ENCODE results near the gene LST1.

LST1 gene

DNA sequence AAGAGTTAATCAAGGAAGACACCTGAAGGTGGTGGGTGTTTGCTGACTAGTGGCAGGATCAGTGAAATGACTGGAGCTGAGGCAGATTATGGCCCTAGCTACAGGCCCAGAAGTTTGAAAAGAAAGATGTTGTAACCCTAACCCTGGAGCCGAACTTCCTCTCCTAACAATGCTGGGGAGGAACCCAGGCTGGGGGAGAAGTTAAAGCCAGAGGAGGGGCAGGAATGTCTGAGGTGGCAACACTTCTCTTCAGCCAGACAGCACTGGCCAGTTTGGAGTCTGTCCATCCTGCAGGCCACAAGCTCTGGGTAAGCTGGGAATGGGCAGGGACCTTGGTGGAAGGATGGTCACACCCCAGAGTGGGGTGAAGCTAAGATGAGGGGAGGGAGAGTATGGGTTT is at the start of gene LST1:
Gene LST1 (plus strand): TSS at position 270 of the 400 bp plus-strand sequence. CDS start 1,023 bp downstream, outside the sequence.
- H3K9me3 Mint-ChIP-seq, result no peaks in the 10 kb centered on the region
- no peak for DNase-seq (ENCODE audit: low spot score in 2 of 2)
- no peaks in the 10 kb centered on the region for H3K27me3 Mint-ChIP-seq
- H3K27ac Mint-ChIP-seq (ENCODE audit: low read depth), result peak within 1 kb of the TSS; percentile 87
- H3K4me3 Mint-ChIP-seq, result peak within 1 kb of the TSS; percentile 62
- H3K36me3 Mint-ChIP-seq (ENCODE audit: insufficient read depth), result peaks cover 11% of the 10 kb centered on the region
- no peak for ATAC-seq (replicated peaks; ENCODE audit: extremely low read depth, poor library complexity, severe bottlenecking)
- H3K4me1 Mint-ChIP-seq, result peaks cover 74% of the 10 kb centered on the region

DNA sequence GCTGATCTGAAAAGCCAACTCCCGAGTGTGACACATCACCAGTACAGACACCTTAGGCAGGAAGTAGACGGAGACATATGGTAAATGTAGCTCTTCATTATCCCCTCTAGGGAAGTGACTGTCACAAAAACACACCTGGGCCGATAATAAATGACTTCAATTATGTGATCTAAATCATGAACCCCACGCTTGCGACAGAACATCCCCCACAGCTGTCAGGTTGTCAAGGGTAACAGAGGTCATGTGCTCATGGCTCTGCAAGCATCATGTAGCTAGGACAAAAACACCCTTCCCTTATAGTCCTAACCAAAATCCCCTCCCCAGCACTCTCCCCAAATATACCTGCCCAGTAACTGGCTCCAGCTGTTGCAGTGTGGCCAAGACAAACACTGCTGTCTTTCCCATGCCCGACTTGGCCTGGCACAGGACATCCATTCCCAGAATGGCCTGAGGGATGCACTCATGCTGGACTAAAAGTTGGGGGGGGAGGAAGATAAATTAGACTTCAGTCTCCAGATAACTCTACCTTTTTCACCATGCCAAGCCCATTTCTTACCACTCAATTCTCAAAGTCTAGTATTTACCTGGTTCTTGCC is 47.2 kb upstream of the LST1 start:
- ATAC-seq (replicated peaks; ENCODE audit: extremely low read depth, poor library complexity, severe bottlenecking) (no peak), DNase-seq (ENCODE audit: low spot score in 2 of 2) (no peak)
- Mint-ChIP-seq H3K4me1 (peaks cover 53% of the 10 kb centered on the region), H3K9me3 (no peaks in the 10 kb centered on the region), H3K4me3 (peak overlapping the region; percentile 98), H3K27me3 (no peaks in the 10 kb centered on the region), H3K36me3 (ENCODE audit: insufficient read depth) (peaks cover 79% of the 10 kb centered on the region), H3K27ac (ENCODE audit: low read depth) (peak overlapping the region; percentile 99)

DNA sequence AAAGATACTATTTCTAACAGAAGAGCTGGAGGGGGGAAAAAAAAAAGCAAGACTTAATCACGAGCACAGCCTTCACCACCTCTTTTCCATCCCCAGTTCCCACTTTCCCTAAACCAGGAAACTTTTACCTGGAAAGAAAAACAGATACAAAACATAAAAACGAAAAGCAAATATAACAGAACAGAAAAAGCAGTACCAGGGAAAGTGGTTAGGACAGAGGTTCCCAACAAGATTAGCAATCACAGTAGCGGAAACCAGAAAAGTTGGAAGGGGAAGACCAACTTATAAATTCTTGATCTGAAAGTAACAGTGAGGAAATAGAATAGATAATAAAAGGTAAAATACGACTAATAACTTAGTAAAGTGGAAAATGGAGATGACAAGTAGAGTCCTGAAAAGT is 45.4 kb upstream of the LST1 start:
- no peak for ATAC-seq (replicated peaks; ENCODE audit: extremely low read depth, poor library complexity, severe bottlenecking)
- peak overlapping the region; percentile 98 for H3K4me3 Mint-ChIP-seq
- H3K27ac Mint-ChIP-seq (ENCODE audit: low read depth), result peak overlapping the region; percentile 99
- no peaks in the 10 kb centered on the region for H3K9me3 Mint-ChIP-seq
- H3K27me3 Mint-ChIP-seq, result no peaks in the 10 kb centered on the region
- no peak for DNase-seq (ENCODE audit: low spot score in 2 of 2)
- H3K36me3 Mint-ChIP-seq (ENCODE audit: insufficient read depth), result peaks cover 61% of the 10 kb centered on the region
- H3K4me1 Mint-ChIP-seq, result peaks cover 52% of the 10 kb centered on the region

DNA sequence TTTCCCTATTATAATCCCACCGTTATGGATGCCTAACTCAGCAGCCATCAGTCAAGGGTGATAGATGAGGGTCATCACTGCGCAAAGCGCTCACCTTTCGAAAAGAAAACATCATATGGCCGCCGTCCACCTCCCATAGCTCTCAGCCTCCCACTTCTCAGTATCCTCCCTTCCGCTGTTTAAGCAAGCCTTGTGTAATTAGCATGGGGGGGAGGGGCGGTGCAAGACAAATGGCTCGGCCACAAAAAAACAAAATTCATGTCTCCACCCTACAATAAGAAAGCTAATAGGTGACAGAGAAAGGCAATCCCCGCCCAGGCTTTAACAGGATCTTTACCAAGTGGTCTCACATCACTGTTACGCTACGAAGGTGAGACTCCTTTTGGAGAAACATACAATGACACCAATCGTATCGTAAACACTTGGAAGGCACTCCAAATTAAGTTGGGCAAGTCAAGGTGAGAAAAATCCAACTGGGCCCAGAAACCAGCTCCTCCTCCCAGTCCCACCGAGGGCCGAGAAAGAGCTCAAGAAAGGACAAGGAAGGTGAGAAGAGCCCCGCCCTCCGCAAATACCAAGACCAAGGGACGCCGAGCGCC is 44.9 kb upstream of the LST1 start:
- Mint-ChIP-seq H3K4me3 (peak overlapping the region; percentile 98), H3K36me3 (ENCODE audit: insufficient read depth) (peaks cover 56% of the 10 kb centered on the region), H3K27ac (ENCODE audit: low read depth) (peak overlapping the region; percentile 99), H3K27me3 (no peaks in the 10 kb centered on the region), H3K9me3 (no peaks in the 10 kb centered on the region), H3K4me1 (peaks cover 47% of the 10 kb centered on the region)
- ATAC-seq (replicated peaks; ENCODE audit: extremely low read depth, poor library complexity, severe bottlenecking) (peak; percentile 59), DNase-seq (ENCODE audit: low spot score in 2 of 2) (peak; percentile 59 to 78)

DNA sequence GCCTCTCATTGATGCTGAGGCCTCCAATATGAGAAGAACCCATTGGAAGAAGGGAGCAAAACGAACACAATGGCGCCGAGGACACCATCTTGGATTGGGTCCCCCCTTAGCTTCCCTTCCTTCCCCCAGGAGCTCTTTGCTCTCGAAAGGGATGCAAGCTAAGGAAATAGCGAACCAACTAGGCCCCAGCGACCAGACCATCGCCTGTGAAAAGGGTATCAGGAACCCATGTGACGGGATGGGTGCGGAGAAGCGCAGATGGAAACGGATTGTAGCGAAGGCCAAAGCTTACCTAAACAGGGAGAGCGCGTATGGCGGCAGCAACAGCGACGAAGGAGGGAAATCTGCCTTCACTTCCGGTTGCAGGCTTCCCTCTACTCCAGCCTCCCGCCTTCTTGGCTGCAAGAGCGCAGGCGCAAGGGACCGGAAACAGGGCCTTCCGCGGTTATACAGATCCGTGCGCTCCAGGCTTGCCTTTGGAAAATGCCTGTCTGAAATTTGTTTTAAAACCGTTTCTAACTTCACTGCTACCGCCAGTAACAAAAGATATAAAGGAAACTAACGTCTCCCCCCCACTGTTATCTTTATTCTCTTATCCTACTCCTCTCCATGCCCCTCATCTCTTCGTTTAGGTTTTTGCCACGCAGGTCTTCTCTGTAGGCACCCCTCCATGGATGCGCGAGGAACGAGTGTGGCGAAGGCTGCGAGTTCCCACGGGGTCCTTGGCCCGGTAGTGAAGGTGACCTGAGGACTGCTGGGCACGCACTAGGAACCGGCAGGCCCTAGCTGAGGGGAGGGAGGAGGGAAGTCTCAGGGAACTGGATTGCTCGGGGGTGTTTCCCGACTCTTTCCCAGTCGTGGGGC is 44.2 kb upstream of the LST1 start, which contains the start of gene DDX39B:
Gene DDX39B (minus strand): TSS at position 346 of the 864 bp plus-strand sequence. CDS start 1,471 bp downstream, outside the sequence.
- Mint-ChIP-seq H3K9me3 (no peaks in the 10 kb centered on the region), H3K4me1 (peaks cover 48% of the 10 kb centered on the region), H3K4me3 (peak within 1 kb of the TSS; percentile 98), H3K27me3 (no peaks in the 10 kb centered on the region), H3K27ac (ENCODE audit: low read depth) (peak within 1 kb of the TSS; percentile 99), H3K36me3 (ENCODE audit: insufficient read depth) (peaks cover 52% of the 10 kb centered on the region)
- peak; percentile 80 to 91 for DNase-seq (ENCODE audit: low spot score in 2 of 2)
- ATAC-seq (replicated peaks; ENCODE audit: extremely low read depth, poor library complexity, severe bottlenecking), result peak; percentile 74

DNA sequence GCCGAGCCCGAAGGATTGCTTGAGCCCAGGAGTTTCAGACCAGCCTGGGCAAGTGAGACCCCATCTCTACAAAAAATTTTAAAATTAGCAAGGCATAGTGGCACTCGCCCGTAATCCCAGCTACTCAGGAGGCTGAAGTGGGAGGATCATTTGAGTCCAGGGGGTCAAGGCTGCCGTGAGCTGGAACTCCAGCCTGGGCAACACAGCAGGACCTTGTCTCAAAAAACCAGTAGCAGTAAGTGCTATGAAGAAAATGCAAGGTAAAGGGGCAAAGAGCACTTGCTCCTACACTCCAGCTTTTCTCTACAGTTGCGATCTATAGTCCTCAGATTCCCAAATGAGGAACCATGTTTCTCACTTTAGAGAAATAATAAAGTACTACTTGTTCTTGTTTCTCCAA is 42.4 kb upstream of the LST1 start:
- Mint-ChIP-seq H3K27ac (ENCODE audit: low read depth) (no peak overlapping the region), H3K9me3 (no peaks in the 10 kb centered on the region), H3K4me3 (no peak overlapping the region), H3K4me1 (peaks cover 55% of the 10 kb centered on the region), H3K36me3 (ENCODE audit: insufficient read depth) (peaks cover 36% of the 10 kb centered on the region), H3K27me3 (no peaks in the 10 kb centered on the region)
- no peak for DNase-seq (ENCODE audit: low spot score in 2 of 2)
- ATAC-seq (replicated peaks; ENCODE audit: extremely low read depth, poor library complexity, severe bottlenecking), result no peak

DNA sequence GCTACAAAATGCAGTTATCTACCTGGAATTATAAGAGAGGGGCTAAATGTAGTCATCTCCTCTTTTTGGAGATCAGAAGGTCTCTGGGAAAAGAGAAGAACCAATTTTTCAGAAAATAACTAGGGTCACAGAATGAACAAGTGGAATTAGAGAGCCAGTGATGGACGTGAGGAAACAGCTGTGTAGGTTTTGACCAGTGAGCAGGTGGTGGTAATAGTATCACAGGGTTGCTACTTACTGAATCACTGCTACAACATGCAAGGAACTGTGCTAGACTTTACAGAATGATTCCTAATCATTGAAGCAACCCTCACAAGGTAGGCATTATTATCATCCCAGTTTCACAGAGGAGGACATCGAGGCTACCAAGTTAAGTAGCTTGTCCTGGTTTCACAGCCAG is 41.4 kb upstream of the LST1 start:
- Mint-ChIP-seq H3K36me3 (ENCODE audit: insufficient read depth) (peaks cover 26% of the 10 kb centered on the region), H3K27me3 (no peaks in the 10 kb centered on the region), H3K9me3 (no peaks in the 10 kb centered on the region), H3K27ac (ENCODE audit: low read depth) (no peak overlapping the region), H3K4me3 (no peak overlapping the region), H3K4me1 (peaks cover 45% of the 10 kb centered on the region)
- DNase-seq (ENCODE audit: low spot score in 2 of 2) (no peak), ATAC-seq (replicated peaks; ENCODE audit: extremely low read depth, poor library complexity, severe bottlenecking) (no peak)

DNA sequence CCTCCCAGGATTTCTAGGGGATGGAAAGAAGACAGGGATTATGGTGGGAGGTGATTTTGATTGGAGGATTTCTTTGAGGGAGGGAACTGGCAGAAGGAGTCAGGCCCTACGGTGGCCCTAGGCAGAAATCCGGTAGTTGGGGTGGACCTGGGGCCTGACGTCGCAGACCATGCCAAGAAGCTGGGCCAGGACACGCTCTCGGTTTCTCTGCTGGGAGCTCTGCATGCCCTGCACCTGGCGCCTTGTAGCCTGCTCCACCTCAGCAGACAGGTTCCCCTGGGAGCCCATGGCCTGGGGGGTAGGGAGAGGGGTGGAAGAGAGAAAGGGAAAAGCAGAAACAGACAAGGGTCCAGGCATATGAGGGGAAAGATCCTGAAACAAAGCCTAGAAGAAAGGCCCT is 40.8 kb upstream of the LST1 start:
- Mint-ChIP-seq H3K4me1 (peaks cover 38% of the 10 kb centered on the region), H3K27me3 (no peaks in the 10 kb centered on the region), H3K4me3 (no peak overlapping the region)

DNA sequence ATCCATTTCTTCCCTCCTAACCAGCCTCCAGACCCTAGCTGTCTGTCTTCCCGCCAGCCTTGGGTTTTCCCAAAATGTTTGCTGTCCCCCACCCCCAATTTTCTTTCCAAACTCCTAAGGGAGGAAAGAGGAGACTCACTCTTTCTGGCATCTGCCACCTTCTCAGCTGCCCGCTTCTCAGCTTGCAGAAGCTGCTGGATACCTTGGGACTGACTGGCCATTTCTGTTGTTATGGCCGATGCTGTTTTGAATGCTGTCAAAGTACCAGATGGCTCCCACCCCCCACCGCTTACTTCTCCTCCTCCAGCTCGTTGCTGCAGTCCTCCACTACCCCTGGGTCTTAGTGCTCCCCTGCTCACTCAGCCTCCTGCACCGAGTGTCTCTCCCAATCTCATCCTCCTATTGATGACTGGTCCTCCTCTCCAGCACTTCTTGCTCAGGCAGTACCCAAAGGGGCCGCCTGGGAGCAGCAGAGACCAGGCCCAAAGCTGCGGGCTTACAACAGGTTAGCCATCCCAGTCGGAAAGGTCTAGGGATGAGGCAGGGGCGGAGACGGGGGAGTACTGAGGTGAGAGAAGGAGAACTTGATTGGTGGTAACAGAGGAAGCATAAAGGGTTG is 39.6 kb upstream of the LST1 start, which contains the start of gene ATP6V1G2:
Gene ATP6V1G2 (minus strand): TSS at position 270 of the 619 bp plus-strand sequence. CDS start 49 bp downstream, at position 221.
- DNase-seq (ENCODE audit: low spot score in 2 of 2), result peak; percentile 66 to 76
- peak within 1 kb of the TSS; percentile 90 for H3K27ac Mint-ChIP-seq (ENCODE audit: low read depth)
- peak within 1 kb of the TSS; percentile 85 for H3K4me3 Mint-ChIP-seq
- peaks cover 13% of the 10 kb centered on the region for H3K36me3 Mint-ChIP-seq (ENCODE audit: insufficient read depth)
- no peaks in the 10 kb centered on the region for H3K27me3 Mint-ChIP-seq
- H3K4me1 Mint-ChIP-seq, result peaks cover 32% of the 10 kb centered on the region
- peak; percentile 52 for ATAC-seq (replicated peaks; ENCODE audit: extremely low read depth, poor library complexity, severe bottlenecking)
- no peaks in the 10 kb centered on the region for H3K9me3 Mint-ChIP-seq

More for the DNA sequence above, 40.8 kb upstream of the LST1 start:
- DNase-seq (ENCODE audit: low spot score in 2 of 2), result no peak
- Mint-ChIP-seq H3K36me3 (ENCODE audit: insufficient read depth) (peaks cover 22% of the 10 kb centered on the region), H3K9me3 (no peaks in the 10 kb centered on the region), H3K27ac (ENCODE audit: low read depth) (no peak overlapping the region)
- ATAC-seq (replicated peaks; ENCODE audit: extremely low read depth, poor library complexity, severe bottlenecking), result no peak

DNA sequence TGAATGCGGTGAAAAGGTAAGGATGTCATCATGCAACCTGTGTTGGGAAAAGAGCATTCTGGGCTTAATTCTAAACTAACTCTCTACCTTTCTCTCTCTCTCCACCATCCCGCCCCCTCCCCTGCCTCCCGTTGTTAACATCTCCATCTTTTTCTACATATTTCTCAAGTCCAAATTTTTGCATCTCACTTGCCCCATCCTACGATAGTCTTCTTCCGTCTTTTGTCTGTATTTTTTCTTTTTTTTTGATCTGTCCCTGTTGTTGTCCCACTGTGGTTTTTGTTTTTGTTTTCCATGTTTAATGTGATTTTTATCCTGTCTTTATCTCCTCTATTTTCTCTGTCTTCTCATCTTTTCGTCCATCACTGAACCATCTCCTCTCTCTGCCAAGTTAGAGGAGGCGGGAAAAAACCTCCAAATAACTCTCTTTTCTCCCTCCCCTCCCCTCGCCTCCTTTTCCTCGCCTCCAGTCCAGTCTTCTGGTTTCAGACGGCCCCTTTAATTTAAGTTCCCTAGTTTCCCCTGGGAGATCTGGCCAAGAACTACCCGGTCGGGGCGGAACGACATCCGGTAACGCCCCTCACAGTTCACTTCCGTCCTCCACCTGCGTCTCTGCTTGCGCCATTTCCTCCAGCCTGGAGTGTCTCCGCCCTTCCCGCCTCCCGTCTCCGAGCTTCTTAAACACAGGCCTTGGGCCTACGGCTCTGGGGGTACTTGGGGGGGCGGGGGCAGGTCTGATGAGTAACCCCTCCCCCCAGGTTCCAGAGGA is 38.9 kb upstream of the LST1 start, which contains the start of gene NFKBIL1:
Gene NFKBIL1 (plus strand): TSS at position 651 of the 769 bp plus-strand sequence. CDS start 87 bp downstream, at position 738.
- H3K9me3 Mint-ChIP-seq, result no peaks in the 10 kb centered on the region
- H3K36me3 Mint-ChIP-seq (ENCODE audit: insufficient read depth), result peaks cover 7% of the 10 kb centered on the region
- no peaks in the 10 kb centered on the region for H3K27me3 Mint-ChIP-seq
- DNase-seq (ENCODE audit: low spot score in 2 of 2), result peak; percentile 74 to 80
- peak within 1 kb of the TSS; percentile 85 for H3K4me3 Mint-ChIP-seq
- peak within 1 kb of the TSS; percentile 90 for H3K27ac Mint-ChIP-seq (ENCODE audit: low read depth)
- peaks cover 29% of the 10 kb centered on the region for H3K4me1 Mint-ChIP-seq
- ATAC-seq (replicated peaks; ENCODE audit: extremely low read depth, poor library complexity, severe bottlenecking), result peak; percentile 91

DNA sequence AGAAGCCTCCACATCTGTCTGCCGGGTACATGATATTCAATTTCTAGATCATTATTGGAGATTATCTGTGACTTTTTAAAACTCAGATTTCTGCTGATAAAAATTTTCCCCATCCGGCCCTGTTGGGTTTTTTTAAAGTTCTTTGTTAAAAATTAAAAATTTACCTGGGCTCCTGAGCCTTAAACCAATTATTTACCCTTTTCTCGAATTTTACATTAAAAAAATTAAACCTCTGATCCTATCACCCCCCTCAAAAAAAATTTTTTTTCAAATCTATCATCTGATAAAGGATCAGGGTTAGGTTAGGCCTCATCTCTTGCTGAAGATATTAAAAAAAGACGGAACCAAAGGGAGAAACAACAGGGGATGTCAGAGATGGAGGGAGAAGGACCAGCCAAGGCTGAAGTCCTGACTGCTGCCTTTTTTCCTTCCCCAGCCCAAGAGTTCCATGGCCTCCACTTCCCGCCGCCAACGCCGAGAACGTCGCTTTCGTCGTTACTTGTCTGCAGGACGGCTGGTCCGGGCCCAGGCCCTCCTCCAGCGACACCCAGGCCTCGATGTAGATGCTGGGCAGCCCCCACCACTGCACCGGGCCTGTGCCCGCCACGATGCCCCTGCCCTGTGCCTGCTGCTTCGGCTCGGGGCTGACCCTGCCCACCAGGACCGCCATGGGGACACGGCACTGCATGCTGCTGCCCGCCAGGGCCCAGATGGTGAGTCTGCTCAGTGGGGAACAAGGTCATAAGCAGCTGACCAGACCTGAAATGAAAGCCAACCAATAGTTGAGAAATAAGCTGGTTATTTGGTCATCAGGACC is 38.1 kb upstream of the LST1 start:
- Mint-ChIP-seq H3K27ac (ENCODE audit: low read depth) (peak overlapping the region; percentile 90), H3K9me3 (no peaks in the 10 kb centered on the region), H3K27me3 (no peaks in the 10 kb centered on the region), H3K4me1 (peaks cover 26% of the 10 kb centered on the region), H3K36me3 (ENCODE audit: insufficient read depth) (peaks cover 8% of the 10 kb centered on the region), H3K4me3 (peak overlapping the region; percentile 85)
- DNase-seq (ENCODE audit: low spot score in 2 of 2) (no peak), ATAC-seq (replicated peaks; ENCODE audit: extremely low read depth, poor library complexity, severe bottlenecking) (no peak)

All from central memory CD8-positive, alpha-beta T cell (primary cell).